SHP77 (cell line): ENCODE measurements around the gene MYL2.
A peak's percentile ranks its signal among the peaks of the same experiment; 100 is the strongest.
"Not testable (repeated sequence)": the region's sequence is repeated elsewhere in the genome, so short reads cannot be mapped to it uniquely, and the experiment has no call there.

Source experiments
- DNase-seq, 2 experiments: peaks; one replicate each; lab custom pipeline; 2025; lab: John Stamatoyannopoulos, UW

MYL2 gene, protein sequence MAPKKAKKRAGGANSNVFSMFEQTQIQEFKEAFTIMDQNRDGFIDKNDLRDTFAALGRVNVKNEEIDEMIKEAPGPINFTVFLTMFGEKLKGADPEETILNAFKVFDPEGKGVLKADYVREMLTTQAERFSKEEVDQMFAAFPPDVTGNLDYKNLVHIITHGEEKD

GRCh38 chr12:110920324-110920910 lies at the start of gene MYL2:
Gene MYL2, minus strand, starts transcription at chr12:110920579. Its CDS starts 50 bp downstream, at chr12:110920529.
- DNase-seq: no peak

DNA sequence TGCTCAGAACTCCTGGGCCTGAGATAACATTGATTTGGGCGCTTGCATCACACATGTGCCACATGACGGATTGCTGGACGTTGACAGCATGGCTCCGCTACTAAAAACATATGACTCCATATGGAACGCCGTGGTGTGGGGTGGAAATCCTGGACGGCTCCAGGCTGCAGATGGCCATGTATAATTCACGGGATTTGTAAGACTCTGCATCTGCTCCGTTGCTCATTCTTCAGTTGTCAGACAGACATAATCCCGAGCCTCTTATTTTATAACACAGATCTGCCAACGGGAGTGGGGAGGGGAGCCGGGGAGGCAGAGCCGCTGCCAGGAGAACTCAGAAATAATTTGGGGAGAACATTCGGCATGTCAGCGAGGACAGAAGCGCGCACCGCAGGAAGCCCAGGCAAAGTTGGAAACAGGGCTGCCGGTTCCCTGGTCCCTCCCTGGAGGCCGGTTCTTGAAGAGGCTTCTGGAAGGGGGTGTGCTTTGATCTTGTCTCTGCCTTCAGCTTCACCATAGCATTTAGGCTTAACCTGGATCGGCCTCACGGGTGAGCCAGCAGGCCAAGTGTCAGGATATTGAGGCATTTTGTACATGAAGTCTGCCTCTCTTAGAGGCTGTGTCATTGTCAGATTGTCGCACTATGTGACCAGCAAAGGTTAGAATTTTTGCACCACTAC lies 45.8 kb upstream of the MYL2 start:
- no peak for DNase-seq

DNA sequence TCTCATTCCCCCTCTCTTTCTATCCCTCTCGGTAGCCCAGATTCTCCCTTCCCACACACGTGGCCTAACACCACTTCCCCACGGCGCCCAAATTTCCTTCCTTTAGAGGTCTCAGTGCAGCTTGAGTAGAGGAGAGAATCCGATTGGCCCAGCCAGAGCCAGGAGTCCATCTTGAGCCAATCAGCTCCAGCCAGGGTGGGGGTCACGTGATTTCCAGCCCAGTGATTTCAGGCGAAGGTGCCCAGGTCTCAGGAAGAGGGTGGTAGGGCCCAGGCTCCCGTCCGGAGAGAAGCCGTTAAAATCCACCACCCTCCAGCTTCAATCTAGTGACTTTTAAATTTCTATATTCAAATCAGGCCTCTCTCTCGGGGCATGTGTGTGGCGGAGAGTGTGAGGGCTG lies 45.2 kb upstream of the MYL2 start:
- no peak for DNase-seq

- DNase-seq: no peak
Measured at GRCh38 chr12:110960795-110961194, 40.4 kb upstream of the MYL2 start.

GRCh38 chr12:110957652-110958051 lies 37.3 kb upstream of the MYL2 start:
- DNase-seq: peak in 1 of 2 experiments; percentile 27

DNA sequence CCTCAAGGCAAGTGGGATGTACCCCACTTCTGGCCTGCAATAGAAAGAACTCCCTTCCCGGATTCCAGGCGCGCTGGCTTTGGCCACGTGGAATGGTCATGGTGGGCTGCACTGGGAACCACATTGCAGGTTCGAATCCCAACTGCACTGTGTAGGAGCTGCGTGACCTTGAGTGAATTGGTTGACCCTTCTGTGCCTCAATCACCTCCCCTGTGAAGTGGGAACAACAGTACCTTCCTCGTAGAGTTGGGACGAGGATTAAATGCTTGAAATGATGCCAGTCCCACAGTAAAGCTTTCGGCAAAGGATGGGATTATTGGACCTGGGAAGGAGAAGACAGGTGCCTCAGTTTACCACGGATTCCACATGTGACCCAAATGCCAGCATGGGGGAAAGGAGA lies 36.8 kb upstream of the MYL2 start:
- DNase-seq: no peak

GRCh38 chr12:110950867-110951266 lies 30.5 kb upstream of the MYL2 start:
- not testable (repeated sequence) for DNase-seq

- not testable (repeated sequence) for DNase-seq
Measured at GRCh38 chr12:110950466-110950865, 30.1 kb upstream of the MYL2 start.

GRCh38 chr12:110948041-110948440 lies 27.7 kb upstream of the MYL2 start:
- DNase-seq: no peak

DNA sequence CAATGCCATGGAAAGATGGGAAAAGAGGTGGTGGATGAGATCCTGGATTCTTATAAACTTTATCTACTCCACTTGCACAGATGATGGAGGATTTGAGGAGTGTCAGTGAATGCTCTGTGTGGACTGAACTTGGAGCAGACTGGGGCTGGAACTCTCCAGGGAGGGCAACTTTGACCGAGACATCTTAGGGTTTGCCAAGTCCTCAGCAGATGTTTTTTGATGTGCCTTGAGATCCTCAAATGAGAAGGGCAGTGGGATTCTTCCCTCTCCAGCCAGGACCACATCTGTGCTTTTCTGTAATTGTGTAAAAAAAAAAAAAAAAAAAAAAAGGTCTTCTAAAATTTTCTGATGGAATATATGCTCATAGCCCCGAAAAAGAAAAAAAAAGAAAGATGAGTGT lies 23.0 kb upstream of the MYL2 start:
- no peak for DNase-seq

GRCh38 chr12:110941391-110941790 lies 21.0 kb upstream of the MYL2 start:
- DNase-seq: no peak

- no peak for DNase-seq
Measured at GRCh38 chr12:110940933-110941332, 20.6 kb upstream of the MYL2 start.

- no peak for DNase-seq
Measured at GRCh38 chr12:110940296-110940695, 19.9 kb upstream of the MYL2 start.

GRCh38 chr12:110937104-110937641 lies 16.8 kb upstream of the MYL2 start:
- DNase-seq: no peak

DNA sequence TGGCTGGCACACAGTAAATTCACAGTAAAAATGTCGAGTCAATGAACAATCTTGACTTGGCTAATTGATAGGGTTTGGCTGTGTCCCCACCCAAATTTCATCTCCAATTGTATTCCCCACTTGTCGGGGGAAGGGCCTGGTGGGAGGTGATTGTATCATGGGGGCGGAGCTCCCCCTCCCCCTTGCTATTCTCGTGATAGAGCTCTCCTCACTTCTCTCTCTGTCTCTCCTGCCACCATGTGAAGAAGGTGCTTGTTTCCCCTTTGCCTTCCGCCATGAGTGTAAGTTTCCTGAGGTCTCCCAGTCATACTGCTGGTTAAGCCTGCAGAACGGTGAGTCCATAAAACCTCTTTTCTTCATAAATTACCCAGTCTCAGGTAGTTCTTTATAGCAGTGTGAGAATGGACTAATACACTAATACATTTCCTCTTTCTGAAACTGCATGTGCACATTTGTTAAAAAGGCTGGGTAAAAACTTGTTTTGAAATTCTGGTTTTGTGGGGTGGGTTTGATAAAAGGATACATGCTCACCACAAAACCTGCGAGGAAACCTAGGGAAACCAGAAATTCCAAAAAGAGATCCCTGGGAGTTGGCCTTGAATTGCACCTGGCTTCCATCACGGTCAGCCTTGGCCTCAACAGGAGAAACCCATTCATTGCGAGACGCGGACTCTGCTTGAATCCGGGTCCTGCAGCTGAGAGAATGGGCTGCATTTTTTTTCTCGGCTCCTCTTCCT lies 16.2 kb upstream of the MYL2 start:
- DNase-seq: no peak

DNA sequence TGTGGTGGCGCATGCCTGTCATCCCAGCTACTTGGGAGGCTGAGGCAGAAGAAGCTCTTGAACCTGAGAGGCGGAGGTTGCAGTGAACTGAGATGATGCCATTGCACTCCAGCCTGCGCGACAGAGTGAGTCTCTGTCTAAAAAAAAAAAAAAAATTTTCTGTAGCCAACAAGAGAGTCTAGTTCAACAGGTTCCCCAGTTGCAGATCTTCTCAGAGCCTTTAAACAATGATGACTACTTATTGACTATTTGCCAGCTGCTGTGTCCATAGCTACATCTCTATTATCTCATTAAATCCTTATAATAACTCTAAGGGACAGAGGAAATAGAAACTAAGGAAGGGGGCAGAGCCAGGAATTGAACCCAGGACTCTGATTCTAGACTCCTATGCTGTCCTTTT lies 15.2 kb upstream of the MYL2 start:
- DNase-seq: no peak

GRCh38 chr12:110934093-110934852 lies 13.9 kb upstream of the MYL2 start:
- no peak for DNase-seq

DNA sequence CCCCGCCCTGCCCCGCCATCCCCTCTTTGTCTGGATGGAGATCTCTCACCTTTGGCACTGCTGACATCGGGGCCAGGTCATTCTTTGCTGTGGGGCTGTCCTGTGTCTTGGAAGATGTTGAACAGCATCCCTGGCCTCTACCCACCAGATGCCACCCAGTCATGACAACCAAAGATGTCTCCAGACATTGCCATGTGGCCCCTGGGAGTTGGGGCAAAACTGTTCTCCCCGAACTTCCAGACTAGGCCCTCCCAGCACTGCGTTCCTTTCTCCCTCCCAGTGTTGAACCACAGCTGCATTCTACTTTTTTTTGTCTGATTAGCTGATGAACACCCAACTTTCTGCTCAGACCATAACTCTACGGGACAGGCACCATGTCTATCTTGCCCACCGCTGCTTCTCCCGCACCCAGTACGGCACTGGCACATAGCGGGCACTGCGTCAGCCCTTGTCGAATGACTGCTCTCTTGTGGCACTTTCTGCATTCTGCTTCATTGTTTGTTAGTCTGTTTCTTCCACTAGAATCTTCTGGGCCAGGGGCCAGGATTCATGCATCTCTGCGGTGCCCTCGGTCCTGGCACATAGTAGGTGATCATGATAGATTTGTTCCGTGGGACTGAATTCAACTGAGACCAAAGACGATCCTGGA lies 13.1 kb upstream of the MYL2 start:
- DNase-seq: no peak

- DNase-seq: no peak
Measured at GRCh38 chr12:110932046-110932445, 11.7 kb upstream of the MYL2 start.

DNA sequence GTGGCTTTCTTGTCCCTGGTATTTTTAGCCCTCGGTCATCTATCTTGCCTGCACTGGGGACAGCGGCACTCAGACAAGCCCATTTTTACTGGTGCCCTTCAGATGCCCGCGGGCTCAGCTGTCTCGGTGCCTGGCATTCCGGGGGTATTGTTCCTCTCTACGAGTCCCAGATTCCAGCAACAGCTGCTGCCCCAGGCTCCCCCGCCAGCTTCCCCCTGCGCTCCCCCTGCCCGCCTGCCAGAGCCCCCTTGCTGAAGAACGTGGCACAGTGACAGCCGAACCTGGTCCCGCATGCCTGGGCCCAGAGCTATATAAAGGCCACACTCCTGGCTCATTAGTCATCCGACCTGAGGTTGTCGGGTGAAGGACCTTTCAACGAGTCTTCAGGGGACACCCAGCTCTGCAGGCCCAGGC lies 10.9 kb upstream of the MYL2 start:
- no peak for DNase-seq
